ENCODE measurements around the gene IL1R2.

The IL1R2 gene

DNA sequence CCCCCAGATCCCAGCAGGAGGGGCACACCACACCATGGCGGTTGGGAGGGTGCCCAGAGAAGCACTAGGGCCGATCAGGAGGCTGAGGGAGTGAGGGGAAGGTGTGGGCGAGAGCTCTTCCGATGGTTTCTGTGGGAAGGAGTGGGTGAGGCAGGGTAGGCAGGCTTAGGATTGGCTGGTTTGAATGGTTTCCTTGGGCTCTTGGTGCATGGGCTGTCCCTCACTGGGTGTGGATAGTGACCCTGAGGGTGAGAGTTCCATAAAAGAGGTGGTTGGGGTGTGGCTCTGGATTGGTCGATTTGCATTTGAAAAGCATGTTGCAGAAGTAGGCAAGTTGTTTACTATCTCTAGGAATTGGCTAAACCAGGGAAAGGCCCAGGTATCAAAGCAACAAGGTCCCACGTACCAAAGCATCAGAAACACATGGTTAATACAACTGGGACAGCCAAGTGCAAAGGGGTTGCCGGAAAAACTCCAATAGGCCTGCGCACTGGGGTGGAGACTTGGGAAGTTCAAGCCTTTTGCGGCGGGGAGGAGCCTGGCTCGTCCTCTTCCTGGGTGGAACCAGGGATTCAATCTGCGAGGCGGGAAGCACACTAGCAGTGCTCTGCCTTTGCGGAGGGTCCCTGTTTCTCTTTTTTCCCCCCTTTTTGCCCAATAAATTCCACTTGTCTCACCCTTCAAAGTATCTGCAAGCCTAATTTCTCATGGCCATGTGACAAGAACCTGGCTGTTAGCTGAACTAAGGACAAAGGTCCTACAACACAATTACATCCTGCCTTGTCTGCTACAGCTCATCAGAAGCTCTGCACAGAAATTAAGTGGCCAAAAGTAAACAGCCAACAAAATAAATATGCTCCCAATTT lies 43.2 kb downstream of the IL1R2 start:
- Histone ChIP-seq H3K79me2 (ENCODE audit: control insufficient read depth, low read length) (no peaks in the 10 kb centered on the region), H3K4me3 (ENCODE audit: low read length) (no peak overlapping the region), H3K4me1 (ENCODE audit: control insufficient read depth, low read length) (no peaks in the 10 kb centered on the region), H3K4me2 (ENCODE audit: low read length) (no peak overlapping the region), H3K27me3 (ENCODE audit: control insufficient read depth, low read length) (no peaks in the 10 kb centered on the region), H3K36me3 (ENCODE audit: control insufficient read depth, low read length) (no peaks in the 10 kb centered on the region), H4K20me1 (ENCODE audit: control insufficient read depth, insufficient read depth, low read depth, low read length) (no peaks in the 10 kb centered on the region), H3K27ac (ENCODE audit: low read depth, low read length) (no peak overlapping the region), H3K9me2 (replicated peaks; ENCODE audit: control insufficient read depth, low read length) (no peaks in the 10 kb centered on the region), H3F3A (ENCODE audit: control insufficient read depth, insufficient read depth) (no peaks in the 10 kb centered on the region), H3K9me3 (ENCODE audit: control insufficient read depth, insufficient read depth, low read length) (no peaks in the 10 kb centered on the region)
- no peak for TF ChIP-seq EZH2phosphoT487 (IDR thresholded peaks at IDR 0.05; ENCODE audit: borderline replicate concordance, low read length)
- TF ChIP-seq, protein P1, sequence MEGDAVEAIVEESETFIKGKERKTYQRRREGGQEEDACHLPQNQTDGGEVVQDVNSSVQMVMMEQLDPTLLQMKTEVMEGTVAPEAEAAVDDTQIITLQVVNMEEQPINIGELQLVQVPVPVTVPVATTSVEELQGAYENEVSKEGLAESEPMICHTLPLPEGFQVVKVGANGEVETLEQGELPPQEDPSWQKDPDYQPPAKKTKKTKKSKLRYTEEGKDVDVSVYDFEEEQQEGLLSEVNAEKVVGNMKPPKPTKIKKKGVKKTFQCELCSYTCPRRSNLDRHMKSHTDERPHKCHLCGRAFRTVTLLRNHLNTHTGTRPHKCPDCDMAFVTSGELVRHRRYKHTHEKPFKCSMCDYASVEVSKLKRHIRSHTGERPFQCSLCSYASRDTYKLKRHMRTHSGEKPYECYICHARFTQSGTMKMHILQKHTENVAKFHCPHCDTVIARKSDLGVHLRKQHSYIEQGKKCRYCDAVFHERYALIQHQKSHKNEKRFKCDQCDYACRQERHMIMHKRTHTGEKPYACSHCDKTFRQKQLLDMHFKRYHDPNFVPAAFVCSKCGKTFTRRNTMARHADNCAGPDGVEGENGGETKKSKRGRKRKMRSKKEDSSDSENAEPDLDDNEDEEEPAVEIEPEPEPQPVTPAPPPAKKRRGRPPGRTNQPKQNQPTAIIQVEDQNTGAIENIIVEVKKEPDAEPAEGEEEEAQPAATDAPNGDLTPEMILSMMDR (IDR thresholded peaks at IDR 0.05; ENCODE audit: low read depth, low read length, poor library complexity, severe bottlenecking): no peak

DNA sequence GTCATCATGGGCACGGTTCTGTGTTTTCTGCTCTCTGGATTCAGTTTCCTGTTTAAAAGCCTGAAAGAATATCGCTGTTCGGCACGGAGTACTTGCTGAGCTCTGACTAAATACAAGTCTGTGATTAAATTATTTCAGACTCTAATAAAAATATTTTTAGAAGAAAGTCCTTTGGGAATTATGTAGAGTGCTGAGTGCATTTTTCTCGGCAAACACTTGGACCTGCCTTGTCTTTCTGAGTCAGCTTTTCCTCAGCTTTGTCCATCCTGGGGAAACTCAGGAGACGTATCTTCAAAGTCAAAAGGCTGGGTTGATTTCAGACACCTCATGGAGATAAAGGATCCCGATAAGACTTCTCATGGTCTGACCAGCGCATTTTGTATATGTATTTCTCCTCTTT lies 45.9 kb downstream of the IL1R2 start:
- Histone ChIP-seq H3K4me2 (ENCODE audit: low read length) (no peak overlapping the region), H3K27ac (ENCODE audit: low read depth, low read length) (no peak overlapping the region), H3K4me3 (ENCODE audit: low read length) (no peak overlapping the region), H3K27me3 (ENCODE audit: control insufficient read depth, low read length) (no peaks in the 10 kb centered on the region), H4K20me1 (ENCODE audit: control insufficient read depth, insufficient read depth, low read depth, low read length) (no peaks in the 10 kb centered on the region), H3K9me3 (ENCODE audit: control insufficient read depth, insufficient read depth, low read length) (no peaks in the 10 kb centered on the region), H3F3A (ENCODE audit: control insufficient read depth, insufficient read depth) (no peaks in the 10 kb centered on the region), H3K9me2 (replicated peaks; ENCODE audit: control insufficient read depth, low read length) (no peaks in the 10 kb centered on the region), H3K36me3 (ENCODE audit: control insufficient read depth, low read length) (no peaks in the 10 kb centered on the region), H3K79me2 (ENCODE audit: control insufficient read depth, low read length) (no peaks in the 10 kb centered on the region), H3K4me1 (ENCODE audit: control insufficient read depth, low read length) (no peaks in the 10 kb centered on the region)
- TF ChIP-seq, protein P1 (IDR thresholded peaks at IDR 0.05; ENCODE audit: low read depth, low read length, poor library complexity, severe bottlenecking): no peak
- no peak for TF ChIP-seq EZH2phosphoT487 (IDR thresholded peaks at IDR 0.05; ENCODE audit: borderline replicate concordance, low read length)

DNA sequence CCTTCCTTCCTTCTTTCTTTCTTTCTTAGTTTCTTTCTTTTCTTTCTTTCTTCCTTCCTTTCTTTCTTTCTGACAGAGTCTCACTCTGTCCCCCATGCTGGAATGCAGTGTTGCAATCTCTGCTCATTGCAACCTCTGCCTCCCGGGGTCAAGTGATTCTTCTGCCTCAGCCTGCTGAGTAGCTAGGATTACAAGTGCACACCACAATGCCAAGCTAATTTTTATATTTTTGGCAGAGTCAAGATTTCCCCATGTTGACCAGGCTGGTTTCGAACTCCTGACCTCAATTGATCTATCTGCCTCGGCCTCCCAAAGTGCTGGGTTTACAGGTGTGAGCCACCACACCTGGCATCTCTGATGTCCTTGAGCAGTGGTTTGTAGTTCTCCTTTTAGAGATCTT lies 48.5 kb downstream of the IL1R2 start:
- H3K27ac ChIP-seq (ENCODE audit: low read depth, low read length): no peak overlapping the region
- no peaks in the 10 kb centered on the region for H3K36me3 ChIP-seq (ENCODE audit: control insufficient read depth, low read length)
- no peaks in the 10 kb centered on the region for H3K79me2 ChIP-seq (ENCODE audit: control insufficient read depth, low read length)
- no peaks in the 10 kb centered on the region for H3K4me1 ChIP-seq (ENCODE audit: control insufficient read depth, low read length)
- H3K4me3 ChIP-seq (ENCODE audit: low read length): no peak overlapping the region
- H3K4me2 ChIP-seq (ENCODE audit: low read length): no peak overlapping the region
- no peaks in the 10 kb centered on the region for H3F3A ChIP-seq (ENCODE audit: control insufficient read depth, insufficient read depth)
- no peaks in the 10 kb centered on the region for H3K9me2 ChIP-seq (replicated peaks; ENCODE audit: control insufficient read depth, low read length)
- no peaks in the 10 kb centered on the region for H4K20me1 ChIP-seq (ENCODE audit: control insufficient read depth, insufficient read depth, low read depth, low read length)
- no peaks in the 10 kb centered on the region for H3K27me3 ChIP-seq (ENCODE audit: control insufficient read depth, low read length)
- no peak for TF ChIP-seq EZH2phosphoT487 (IDR thresholded peaks at IDR 0.05; ENCODE audit: borderline replicate concordance, low read length)
- TF ChIP-seq, protein P1 (IDR thresholded peaks at IDR 0.05; ENCODE audit: low read depth, low read length, poor library complexity, severe bottlenecking): no peak
- no peaks in the 10 kb centered on the region for H3K9me3 ChIP-seq (ENCODE audit: control insufficient read depth, insufficient read depth, low read length)
